GM21367 (cell line): ENCODE results near the gene TMEM106C.
A peak's percentile ranks its signal among the peaks of the same experiment; 100 is the strongest.

Experiments
- ATAC-seq: cut with Tn5 transposase; IDR thresholded peaks from one replicate; pipeline ENCODE4 v1.9.1; 2021; ENCODE audit not compliant: unreplicated experiment

TMEM106C gene

GRCh38 chr12:47979166-47979565 is 15.8 kb downstream of the TMEM106C start:
- no peak for ATAC-seq

GRCh38 chr12:47979686-47980085 is 16.3 kb downstream of the TMEM106C start:
- no peak for ATAC-seq

DNA sequence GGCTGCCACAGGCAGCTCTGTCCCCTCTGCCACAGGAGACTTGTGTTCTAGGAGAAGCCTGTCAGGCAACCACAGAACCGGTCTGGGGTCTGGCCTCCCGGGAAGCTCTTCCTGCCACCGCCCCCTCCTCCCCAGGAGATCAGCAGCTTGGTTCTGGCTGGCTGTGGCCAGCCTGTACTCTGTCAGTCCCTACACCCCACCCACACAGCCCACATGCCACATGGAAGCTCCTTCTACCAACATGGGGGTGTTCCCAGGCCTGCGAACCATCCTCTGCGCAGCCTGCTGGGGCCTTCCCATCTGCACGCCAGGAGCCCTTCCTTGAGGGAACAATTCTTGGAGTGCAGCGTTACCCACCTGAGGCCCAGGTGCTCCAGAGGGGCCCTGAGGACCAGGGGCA is 16.8 kb downstream of the TMEM106C start:
- no peak for ATAC-seq

- ATAC-seq: no peak
Measured at GRCh38 chr12:47980779-47981495, 17.5 kb downstream of the TMEM106C start.

GRCh38 chr12:47981496-47982260 is 18.3 kb downstream of the TMEM106C start:
- no peak for ATAC-seq

DNA sequence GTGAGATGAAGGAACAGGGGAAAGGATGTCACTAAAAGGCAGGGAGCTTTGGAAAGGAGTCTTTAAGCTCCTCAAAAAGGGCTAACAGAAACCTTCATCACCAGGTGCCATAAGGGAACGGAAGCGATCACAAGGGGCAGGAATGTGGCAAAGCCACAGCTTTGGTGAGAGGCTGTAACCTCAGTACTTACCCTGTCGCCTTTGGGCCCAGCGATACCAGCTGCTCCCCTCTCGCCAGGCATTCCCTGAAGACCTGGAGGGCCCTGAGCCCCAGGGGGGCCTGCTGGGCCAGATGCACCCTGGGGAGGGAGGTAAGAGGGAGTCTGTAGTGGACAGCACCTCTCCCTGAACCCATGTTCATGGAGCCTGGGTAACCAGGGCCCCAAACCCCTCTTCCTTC is 18.9 kb downstream of the TMEM106C start:
- no peak for ATAC-seq

DNA sequence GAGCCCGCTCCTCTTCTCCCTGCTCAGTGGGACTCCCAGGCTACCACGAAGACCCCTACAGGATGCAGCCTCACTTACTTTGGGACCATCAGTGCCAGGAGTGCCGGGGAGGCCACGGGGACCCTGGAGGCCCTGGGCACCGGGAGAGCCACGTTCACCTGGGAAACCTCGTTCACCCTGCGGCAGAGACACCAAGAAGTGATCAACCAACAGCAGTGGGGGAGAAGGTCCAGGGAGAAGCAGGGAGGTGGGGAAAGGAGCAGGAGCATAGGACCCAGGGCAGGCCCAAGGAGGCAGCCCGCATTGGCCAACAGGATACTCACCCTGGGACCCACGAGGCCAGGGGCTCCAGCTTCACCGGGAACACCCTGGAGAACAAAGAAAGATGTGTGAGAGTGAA is 19.4 kb downstream of the TMEM106C start:
- ATAC-seq: no peak

GRCh38 chr12:47983541-47984115 is 20.2 kb downstream of the TMEM106C start:
- ATAC-seq: no peak

DNA sequence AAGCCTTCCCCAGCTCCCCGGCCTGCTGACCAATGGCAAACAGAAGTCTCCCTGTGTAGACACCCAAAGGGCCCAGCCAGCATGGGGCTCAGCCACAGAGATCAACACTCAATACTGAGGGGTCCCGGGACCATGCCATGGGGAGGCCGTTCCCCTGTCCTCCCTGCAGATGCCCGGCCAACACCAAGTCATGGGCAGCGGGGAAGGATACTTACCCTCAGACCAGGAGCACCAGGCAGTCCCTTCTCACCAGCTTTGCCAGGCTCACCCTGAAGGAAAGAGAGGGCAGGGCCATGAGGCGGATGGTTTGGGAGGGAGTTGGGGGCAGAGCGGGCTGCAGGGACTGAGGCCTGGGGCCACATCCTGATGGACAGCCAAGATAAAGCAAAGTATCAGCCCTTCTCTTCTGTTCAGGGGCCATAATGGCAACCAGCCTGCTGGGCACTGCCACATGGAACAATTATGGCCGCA is 21.0 kb downstream of the TMEM106C start:
- ATAC-seq: no peak

DNA sequence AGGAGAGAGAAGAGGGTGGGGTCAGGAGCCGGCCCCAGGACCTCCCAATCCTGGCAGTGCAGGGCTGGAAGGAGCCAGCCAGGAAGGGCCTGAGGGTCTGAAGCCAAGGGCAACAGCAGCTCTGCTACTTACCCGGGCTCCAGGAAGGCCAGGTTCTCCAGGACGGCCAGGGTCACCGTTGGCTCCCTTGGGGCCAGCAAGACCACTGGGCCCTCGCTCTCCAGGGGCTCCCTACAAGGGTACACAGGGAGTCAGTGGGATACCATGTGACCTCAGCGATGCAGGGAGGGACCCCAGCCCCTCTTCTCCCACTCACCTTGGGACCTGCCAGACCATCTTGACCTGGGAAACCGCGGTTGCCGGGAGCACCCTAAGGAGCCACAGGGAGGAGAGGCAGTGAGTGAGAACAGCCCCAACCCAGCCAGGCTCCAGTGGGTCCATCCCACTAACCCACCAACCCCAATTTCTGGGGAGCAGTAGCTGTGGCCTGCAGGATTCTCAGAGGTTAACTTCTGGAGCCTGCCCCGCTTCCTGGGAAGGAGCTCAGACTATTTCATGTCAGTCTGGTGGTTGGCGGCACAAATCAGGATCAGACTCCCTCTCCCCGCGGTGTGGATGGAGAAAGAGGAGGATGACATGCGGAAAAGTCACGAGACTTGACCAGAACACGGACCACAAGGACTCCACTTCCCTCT is 22.3 kb downstream of the TMEM106C start:
- ATAC-seq: no peak

DNA sequence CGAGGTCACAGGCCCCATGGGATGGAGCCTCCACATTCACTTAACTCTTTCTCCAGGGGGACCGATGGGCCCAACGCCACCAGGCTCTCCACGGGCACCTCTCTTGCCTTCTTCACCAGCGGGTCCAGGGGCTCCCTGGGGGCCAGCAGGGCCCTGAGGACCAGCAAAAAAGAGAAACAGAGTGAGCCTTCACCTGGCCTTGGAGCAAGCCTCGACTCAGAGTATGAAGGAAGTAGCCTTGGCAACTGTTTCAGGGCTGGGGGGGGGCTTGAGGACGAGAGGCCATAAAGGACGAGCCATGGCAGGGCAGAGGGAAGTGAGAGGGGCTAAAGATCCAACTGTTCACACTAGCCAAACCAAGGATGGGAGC is 22.9 kb downstream of the TMEM106C start:
- ATAC-seq: no peak

DNA sequence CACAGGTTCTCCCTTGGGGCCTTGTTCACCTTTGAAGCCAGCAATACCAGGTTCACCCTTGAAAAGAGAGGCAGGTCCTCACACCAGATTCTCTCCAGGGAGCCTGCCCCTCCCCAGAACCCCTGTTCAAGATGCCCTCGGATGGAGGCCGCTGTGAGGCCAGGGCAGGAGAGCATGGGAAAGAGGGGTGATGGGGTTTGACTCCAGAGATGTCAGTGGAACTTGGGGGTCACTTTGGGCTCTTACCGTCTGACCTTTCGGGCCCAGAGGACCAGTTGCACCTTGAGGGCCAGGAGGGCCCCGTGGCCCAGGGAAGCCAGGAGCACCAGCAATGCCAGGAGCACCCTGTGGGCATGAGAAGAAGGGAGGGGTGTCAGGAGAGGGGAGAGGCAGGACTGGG is 23.4 kb downstream of the TMEM106C start:
- no peak for ATAC-seq

GRCh38 chr12:47987411-47988072 is 24.1 kb downstream of the TMEM106C start:
- no peak for ATAC-seq

DNA sequence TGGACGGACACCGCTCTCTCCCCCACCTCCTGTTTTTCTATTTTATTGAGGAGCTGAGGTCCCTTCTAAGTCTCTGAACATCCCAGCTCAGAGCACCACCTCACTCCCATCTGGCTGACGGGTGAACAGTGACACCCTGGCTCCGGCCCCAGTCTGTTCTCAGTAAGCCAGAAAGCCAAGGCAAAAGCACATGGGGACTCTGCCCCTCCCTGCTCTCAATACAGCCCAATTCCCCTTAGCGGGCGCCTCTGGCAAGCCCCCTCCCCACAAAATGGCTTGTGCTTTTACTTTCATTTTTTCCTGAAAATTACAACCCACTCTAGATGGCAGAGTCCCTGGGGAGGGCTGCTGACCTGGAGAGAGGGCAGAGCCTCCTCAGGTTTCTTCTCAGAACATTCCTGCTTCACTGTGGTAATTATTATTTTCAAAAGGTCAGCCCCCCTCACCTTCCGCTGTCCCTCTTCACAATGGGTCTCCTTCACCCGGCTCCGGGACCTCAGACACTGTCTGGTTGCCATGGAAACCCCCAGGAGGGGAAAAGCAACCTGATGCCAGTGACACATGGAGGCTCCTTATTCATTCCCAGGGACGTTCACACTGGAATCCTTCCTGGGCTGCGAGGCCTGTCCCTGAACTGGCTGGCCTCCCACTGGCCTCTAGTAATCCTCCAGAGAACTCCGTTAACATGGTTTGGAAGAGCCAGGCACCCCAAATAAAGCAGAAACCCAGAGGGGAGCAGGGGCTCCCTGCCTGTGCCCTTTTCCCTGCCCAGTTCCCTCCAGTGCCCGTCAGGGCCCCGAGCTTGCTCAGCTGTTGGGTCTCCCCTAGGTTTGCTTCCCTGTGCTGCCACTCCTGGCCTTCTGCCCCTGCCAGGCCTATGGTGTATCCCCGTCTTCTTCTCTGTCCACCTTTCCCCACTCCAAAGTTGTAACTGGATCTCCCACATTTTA is 25.0 kb downstream of the TMEM106C start:
- ATAC-seq: no peak

DNA sequence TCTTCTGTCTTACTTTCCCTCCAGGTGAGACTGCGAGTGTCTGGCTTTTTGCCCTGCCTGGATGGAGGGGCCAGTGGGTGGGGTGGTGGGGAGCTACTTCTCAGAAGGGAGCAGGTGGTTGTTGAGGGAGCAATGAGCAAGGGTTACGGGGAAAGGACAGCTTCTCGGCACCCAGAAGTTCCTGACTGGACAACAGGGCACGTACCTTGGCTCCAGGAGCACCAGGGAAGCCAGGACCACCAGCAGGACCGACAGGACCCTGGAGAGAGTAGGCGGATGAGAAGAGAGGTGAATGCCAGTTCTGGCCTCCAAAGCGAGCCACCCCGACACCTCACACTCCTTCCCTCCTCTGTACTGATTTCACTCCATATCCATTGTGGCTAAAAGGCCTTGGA is 25.6 kb downstream of the TMEM106C start:
- ATAC-seq: no peak

DNA sequence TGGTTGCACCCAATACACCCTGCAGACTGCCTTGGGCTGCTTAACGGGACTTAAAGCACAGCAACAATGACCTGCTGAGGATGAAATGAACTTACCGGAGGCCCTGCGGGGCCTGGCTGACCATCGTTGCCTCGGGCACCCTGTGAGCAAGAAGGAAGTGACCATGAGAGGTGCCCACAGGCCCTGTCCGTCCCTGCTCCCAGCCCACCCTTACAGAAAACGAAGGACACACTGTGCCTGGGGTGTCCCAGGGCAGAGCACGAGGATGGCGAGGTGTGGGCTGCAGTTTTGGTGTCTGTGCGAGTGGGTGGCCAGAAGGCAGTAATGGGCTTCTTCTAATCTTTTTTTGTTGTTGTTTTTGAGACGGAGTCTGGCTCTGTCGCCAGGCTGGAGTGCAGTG is 26.3 kb downstream of the TMEM106C start:
- no peak for ATAC-seq

DNA sequence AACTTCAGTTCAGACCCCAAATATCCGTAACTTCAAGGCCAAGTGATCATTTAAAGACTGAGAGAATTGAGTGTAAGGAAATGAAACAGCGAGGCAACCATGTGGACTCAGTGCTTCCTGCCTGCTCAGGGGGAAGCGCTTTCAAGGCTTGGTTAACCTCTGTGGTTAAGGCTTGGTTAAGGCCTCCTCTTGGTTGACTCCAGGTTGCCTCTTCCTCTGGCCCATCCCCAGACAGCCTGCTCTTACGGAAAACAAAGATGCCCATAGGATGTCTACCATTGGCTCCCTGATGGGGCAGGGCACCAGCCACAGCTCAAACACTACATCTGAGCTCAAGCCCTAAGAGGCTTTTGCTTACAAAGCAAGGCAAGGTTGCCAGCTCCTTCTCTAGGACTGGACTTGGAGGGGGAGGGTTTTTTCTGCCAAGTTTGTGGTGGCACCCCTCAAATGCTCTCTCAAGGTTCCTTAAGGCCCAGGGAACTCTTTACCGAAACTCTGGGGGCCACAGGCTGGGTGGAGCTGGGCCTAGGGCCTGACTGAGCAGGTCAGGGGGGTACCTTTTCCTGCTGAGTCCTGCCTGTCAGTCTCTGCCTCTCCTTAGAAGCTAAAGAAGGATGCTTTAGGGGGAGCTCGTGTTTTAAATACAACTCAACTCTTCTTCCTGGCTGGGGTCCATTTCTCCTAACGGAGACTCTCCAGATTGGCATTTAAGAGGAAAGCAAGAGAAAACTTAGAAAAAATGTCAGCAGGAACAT is 27.1 kb downstream of the TMEM106C start:
- peak; percentile 98 for ATAC-seq

GRCh38 chr12:47991106-47992061 is 28.0 kb downstream of the TMEM106C start:
- ATAC-seq: no peak
